UCSD-AML1 (cell line): ENCODE results near the gene CDH4.

Source experiments
- DNase-seq: peaks from one replicate; lab custom pipeline; 2025; ENCODE audit not compliant: unreplicated experiment; lab: John Stamatoyannopoulos, UW

The CDH4 gene

GRCh38 chr20:61597996-61598395 is 345.9 kb downstream of the CDH4 start:
- DNase-seq: no peak

GRCh38 chr20:61598586-61598985 is 346.5 kb downstream of the CDH4 start:
- DNase-seq: no peak

- no peak for DNase-seq
These were observed 347.0 kb downstream of the CDH4 start for GRCh38 chr20:61599061-61599531.

- DNase-seq: no peak
These were observed 347.5 kb downstream of the CDH4 start for GRCh38 chr20:61599541-61599992.

GRCh38 chr20:61600016-61600415 is 348.0 kb downstream of the CDH4 start:
- DNase-seq: no peak

GRCh38 chr20:61601361-61601760 is 349.3 kb downstream of the CDH4 start:
- no peak for DNase-seq

- no peak for DNase-seq
These were observed 349.8 kb downstream of the CDH4 start for GRCh38 chr20:61601853-61602252.

- no peak for DNase-seq
These were observed 351.7 kb downstream of the CDH4 start for GRCh38 chr20:61603715-61604114.

- DNase-seq: no peak
These were observed 352.5 kb downstream of the CDH4 start for GRCh38 chr20:61604549-61604948.

- no peak for DNase-seq
These were observed 353.2 kb downstream of the CDH4 start for GRCh38 chr20:61605283-61605682.

- DNase-seq: no peak
These were observed 353.9 kb downstream of the CDH4 start for GRCh38 chr20:61605862-61606557.

GRCh38 chr20:61608275-61609085 is 356.4 kb downstream of the CDH4 start:
- DNase-seq: no peak

- no peak for DNase-seq
These were observed 357.4 kb downstream of the CDH4 start for GRCh38 chr20:61609461-61609860.

GRCh38 chr20:61611401-61612180 is 359.5 kb downstream of the CDH4 start:
- no peak for DNase-seq

- DNase-seq: no peak
These were observed 362.1 kb downstream of the CDH4 start for GRCh38 chr20:61613917-61614705.

- DNase-seq: no peak
These were observed 362.6 kb downstream of the CDH4 start for GRCh38 chr20:61614706-61615100.

GRCh38 chr20:61615806-61616205 is 363.7 kb downstream of the CDH4 start:
- no peak for DNase-seq

- no peak for DNase-seq
These were observed 367.7 kb downstream of the CDH4 start for GRCh38 chr20:61619751-61620150.

- DNase-seq: no peak
These were observed 368.1 kb downstream of the CDH4 start for GRCh38 chr20:61620174-61620573.

- DNase-seq: no peak
These were observed 369.1 kb downstream of the CDH4 start for GRCh38 chr20:61621035-61621730.
